HepG2 (cell line): Measurements from ENCODE around the gene THAP5. TPM values are rescaled to one million over a fixed set of nuclear protein-coding genes. Genes with fewer than 3 reads are reported as not detected.

Experiments used
- ATM ChIP-seq: fragments of 450-650 bp; IDR thresholded peaks from 2 replicates; pipeline ENCODE4 v1.7.1; 2017; ENCODE audit warnings: mild to moderate bottlenecking, borderline replicate concordance
- BHLHE40 ChIP-seq: IDR thresholded peaks from 2 replicates; pipeline ENCODE4 v1.6.1; 2011; ENCODE audit warnings: low read length, improper control_type of control experiment
- CBX2 ChIP-seq, 2 experiments: fragments of 200-600 bp in 1 of 2; sonication (generic); formaldehyde crosslinking in 1 of 2; IDR thresholded peaks; 2 replicates each; pipeline versions ENCODE4 v1.7.0 to v1.8.1; 2018 to 2022; ENCODE audit warnings: low read depth in 2 of 2, low read length in 1 of 2, mild to moderate bottlenecking in 1 of 2, missing genetic modification reagents in 1 of 2
- E2F1 ChIP-seq: sonication (generic); formaldehyde crosslinking; IDR thresholded peaks from 2 replicates; pipeline ENCODE4 v1.5.0; 2020; ENCODE audit warnings: missing genetic modification reagents
- EHMT2 ChIP-seq: fragments of 200-600 bp; sonication (generic); IDR thresholded peaks from 2 replicates; pipeline ENCODE4 v1.7.0; 2017; ENCODE audit warnings: antibody characterized with exemption, low read depth, low read length, borderline replicate concordance
- ETV6 ChIP-seq: sonication (generic); formaldehyde crosslinking; conservative IDR thresholded peaks from 2 replicates; pipeline ENCODE4 v1.4.0; 2020; ENCODE audit warnings: missing genetic modification reagents
- HOXA3 ChIP-seq: sonication (generic); formaldehyde crosslinking; IDR thresholded peaks from 2 replicates; pipeline ENCODE4 v1.5.0; 2020; ENCODE audit warnings: missing genetic modification reagents
- KDM3A ChIP-seq: IDR thresholded peaks from 2 replicates; pipeline ENCODE4 v1.6.1; 2018; ENCODE audit warnings: low read depth, missing compliant biosample characterization
- MAF1 ChIP-seq: sonication (generic); formaldehyde crosslinking; IDR thresholded peaks from 2 replicates; pipeline ENCODE4 v1.5.0; 2020; ENCODE audit warnings: missing genetic modification reagents, borderline replicate concordance
- NCOA2 ChIP-seq: sonication (generic); formaldehyde crosslinking; IDR thresholded peaks from 2 replicates; pipeline ENCODE4 v1.8.0; 2022; ENCODE audit warnings: inconsistent platforms
- NFATC3 ChIP-seq: sonication (generic); formaldehyde crosslinking; IDR thresholded peaks from 2 replicates; pipeline ENCODE4 v1.5.1; 2020; ENCODE audit warnings: mild to moderate bottlenecking, missing genetic modification reagents
- RAD21 ChIP-seq: fragments of 450-650 bp; formaldehyde crosslinking; IDR thresholded peaks from 2 replicates; pipeline ENCODE4 v1.5.0; 2020; ENCODE audit warnings: mild to moderate bottlenecking
- RARG ChIP-seq: sonication (generic); formaldehyde crosslinking; IDR thresholded peaks from 2 replicates; pipeline ENCODE4 v1.4.0; 2020; ENCODE audit warnings: low read depth, mild to moderate bottlenecking, missing genetic modification reagents
- RFXAP ChIP-seq: sonication (generic); formaldehyde crosslinking; IDR thresholded peaks from 2 replicates; pipeline ENCODE4 v1.4.0; 2020; ENCODE audit warnings: missing genetic modification reagents, borderline replicate concordance
- RORA ChIP-seq: sonication (generic); formaldehyde crosslinking; IDR thresholded peaks from 2 replicates; pipeline ENCODE4 v1.5.0; 2020; ENCODE audit warnings: mild to moderate bottlenecking, missing genetic modification reagents, moderate library complexity
- SALL2 ChIP-seq: sonication (generic); formaldehyde crosslinking; IDR thresholded peaks from 2 replicates; pipeline ENCODE4 v1.8.1; 2023; ENCODE audit warnings: mild to moderate bottlenecking, missing genetic modification reagents, inconsistent platforms
- SETDB1 ChIP-seq: sonication (generic); formaldehyde crosslinking; IDR thresholded peaks from 2 replicates; pipeline ENCODE4 v1.5.1; 2020; ENCODE audit warnings: missing genetic modification reagents, mild to moderate bottlenecking, borderline replicate concordance
- SMARCE1 ChIP-seq: fragments of 450-650 bp; IDR thresholded peaks from 2 replicates; pipeline ENCODE4 v1.6.1; 2017; ENCODE audit warnings: borderline replicate concordance
- SYNCRIP ChIP-seq: fragments of 200-400 bp; formaldehyde crosslinking; IDR thresholded peaks from 2 replicates; pipeline ENCODE4 v1.6.1; 2018; ENCODE audit warnings: mild to moderate bottlenecking, low read depth, low read length; ENCODE audit not compliant: insufficient read depth
- TARDBP ChIP-seq: sonication (generic); formaldehyde crosslinking; IDR thresholded peaks from 2 replicates; pipeline ENCODE4 v1.8.0; 2022; ENCODE audit warnings: mild to moderate bottlenecking, missing genetic modification reagents
- THYN1 ChIP-seq: sonication (generic); formaldehyde crosslinking; IDR thresholded peaks from 2 replicates; pipeline ENCODE4 v1.8.1; 2023; ENCODE audit warnings: low read depth, mild to moderate bottlenecking, moderate library complexity, missing genetic modification reagents, borderline replicate concordance
- WIZ ChIP-seq: sonication (generic); formaldehyde crosslinking; IDR thresholded peaks from 2 replicates; pipeline ENCODE4 v1.5.1; 2020; ENCODE audit warnings: mild to moderate bottlenecking, missing genetic modification reagents
- ZNF337 ChIP-seq: sonication (generic); formaldehyde crosslinking; IDR thresholded peaks from 2 replicates; pipeline ENCODE4 v1.5.1; 2020; ENCODE audit warnings: missing genetic modification reagents, low read depth, mild to moderate bottlenecking, borderline replicate concordance
- ZNF468 ChIP-seq: sonication (generic); formaldehyde crosslinking; IDR thresholded peaks from 2 replicates; pipeline ENCODE4 v1.8.0; 2022; ENCODE audit warnings: mild to moderate bottlenecking, moderate library complexity, missing genetic modification reagents
- ZNF496 ChIP-seq: sonication (generic); formaldehyde crosslinking; IDR thresholded peaks from 2 replicates; pipeline ENCODE4 v1.8.1; 2023; ENCODE audit warnings: mild to moderate bottlenecking, moderate library complexity, missing genetic modification reagents; ENCODE audit not compliant: insufficient replicate concordance
- ZNF75D ChIP-seq: sonication (generic); formaldehyde crosslinking; IDR thresholded peaks from 2 replicates; pipeline ENCODE4 v1.8.1; 2023; ENCODE audit warnings: missing genetic modification reagents, mild to moderate bottlenecking, borderline replicate concordance
- ZSCAN22 ChIP-seq: sonication (generic); formaldehyde crosslinking; IDR thresholded peaks from 2 replicates; pipeline ENCODE4 v1.4.0; 2020; ENCODE audit warnings: mild to moderate bottlenecking, missing genetic modification reagents
- polyA plus RNA-seq, 8 experiments: library from polyadenylated mRNA; depleted of rRNA in 3 of 8; stranded (reverse) in 7 of 8; unstranded in 1 of 8; fragments of >200 nt; fragmentation: Illumina TruSeq in 4 of 8; extraction: Trizol in 4 of 8; gene quantifications; 2 replicates each; pipeline versions ENCODE4 v1.2.1 to v1.2.3, GENCODE V29; 2011 to 2016; ENCODE audit warnings: low read depth in 4 of 8, missing spikeins in 1 of 8, mixed read lengths in 1 of 8; ENCODE audit not compliant: insufficient read depth in 1 of 8
- total RNA-seq, 5 experiments: library from RNA; depleted of rRNA; stranded (reverse); fragments of >200 nt; fragmentation: Illumina TruSeq; extraction: Trizol; gene quantifications; 2 replicates each; pipeline ENCODE4 v1.2.3, GENCODE V29; 2016; ENCODE audit warnings: low read depth in 1 of 5
- TF ChIP-seq, protein P1 (sequence below): sonication (generic); formaldehyde crosslinking; IDR thresholded peaks from 2 replicates; pipeline ENCODE4 v1.5.1; 2020; ENCODE audit warnings: missing genetic modification reagents, mild to moderate bottlenecking, borderline replicate concordance

Gene THAP5
- total and polyA plus RNA-seq, 2 of the 13 experiments (the other 11 are each of a cell fraction or from before 2014, with no cell fraction given): 3.6 to 11.8 TPM

DNA sequence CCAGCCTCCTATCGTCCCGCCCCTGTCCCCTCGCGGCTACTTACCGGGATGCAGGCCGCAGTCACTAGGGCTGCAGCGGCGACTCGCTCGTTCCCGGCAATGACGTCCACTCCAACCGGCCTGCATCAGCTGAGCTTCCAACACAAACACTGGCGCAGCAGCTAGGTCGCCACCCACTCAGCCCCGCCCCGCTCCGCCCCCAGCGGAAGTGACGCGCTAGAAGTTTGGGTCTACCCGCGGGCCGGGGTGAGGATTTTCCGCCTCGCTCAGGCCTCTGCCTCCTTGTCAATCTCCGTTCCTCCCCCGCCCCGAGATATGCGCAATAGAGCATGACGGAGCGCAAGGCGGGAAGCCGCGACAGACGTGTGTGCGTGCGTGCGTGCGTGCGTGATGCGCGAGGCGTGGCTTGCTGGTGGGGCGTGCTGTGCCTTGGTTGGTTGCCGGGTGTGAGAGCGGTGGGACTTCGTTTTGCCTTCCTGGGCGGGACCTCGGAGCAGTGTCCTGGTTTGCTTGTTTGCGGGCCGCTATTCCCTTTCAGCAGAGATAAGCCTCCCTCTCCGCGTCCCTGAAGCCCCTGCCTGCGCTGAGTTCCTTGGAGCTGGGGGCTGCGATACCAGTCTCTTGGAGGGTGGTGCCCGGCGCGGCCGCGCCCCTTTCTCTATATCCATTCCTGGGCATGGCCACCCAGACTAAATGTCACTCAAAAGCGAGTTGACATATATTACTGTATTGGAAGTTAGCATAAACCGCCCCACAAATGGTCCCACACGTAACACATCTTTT lies 43.3 kb downstream of the THAP5 start, which contains the start of gene PNPLA8 (continued):
- TF ChIP-seq KDM3A (CRISPR knock-in tag): no peak
- TF ChIP-seq SETDB1: no peak
- TF ChIP-seq ETV6 (CRISPR knock-in tag): no peak
- TF ChIP-seq ATM: no peak
- no peak for TF ChIP-seq RORA (CRISPR knock-in tag)
- TF ChIP-seq SYNCRIP: no peak
- no peak for TF ChIP-seq RARG (CRISPR knock-in tag)
- TF ChIP-seq ZNF337 (CRISPR knock-in tag): 0 out of 2 replicates have a peak, but pooled peaks have one; percentile 22
- no peak for TF ChIP-seq ZNF75D (CRISPR knock-in tag)
- peak; percentile 92 for TF ChIP-seq HOXA3 (CRISPR knock-in tag)
- TF ChIP-seq RFXAP (CRISPR knock-in tag): peak; percentile 30; the same call in 1 of the 2 replicates
- TF ChIP-seq, protein P1, sequence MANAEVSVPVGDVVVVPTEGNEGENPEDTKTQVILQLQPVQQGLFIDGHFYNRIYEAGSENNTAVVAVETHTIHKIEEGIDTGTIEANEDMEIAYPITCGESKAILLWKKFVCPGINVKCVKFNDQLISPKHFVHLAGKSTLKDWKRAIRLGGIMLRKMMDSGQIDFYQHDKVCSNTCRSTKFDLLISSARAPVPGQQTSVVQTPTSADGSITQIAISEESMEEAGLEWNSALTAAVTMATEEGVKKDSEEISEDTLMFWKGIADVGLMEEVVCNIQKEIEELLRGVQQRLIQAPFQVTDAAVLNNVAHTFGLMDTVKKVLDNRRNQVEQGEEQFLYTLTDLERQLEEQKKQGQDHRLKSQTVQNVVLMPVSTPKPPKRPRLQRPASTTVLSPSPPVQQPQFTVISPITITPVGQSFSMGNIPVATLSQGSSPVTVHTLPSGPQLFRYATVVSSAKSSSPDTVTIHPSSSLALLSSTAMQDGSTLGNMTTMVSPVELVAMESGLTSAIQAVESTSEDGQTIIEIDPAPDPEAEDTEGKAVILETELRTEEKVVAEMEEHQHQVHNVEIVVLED (CRISPR knock-in tag): peak; percentile 100
- TF ChIP-seq TARDBP (CRISPR knock-in tag): peak; percentile 90
- TF ChIP-seq WIZ: no peak
- no peak for TF ChIP-seq CBX2 (IDR thresholded peaks at IDR 0.05; ENCODE audit: low read depth, low read length)
- TF ChIP-seq CBX2 (CRISPR knock-in tag; IDR thresholded peaks at IDR 0.05; ENCODE audit: low read depth): no peak
- no peak for TF ChIP-seq RAD21 (CRISPR knock-in tag)
- TF ChIP-seq THYN1 (CRISPR knock-in tag): no peak
- TF ChIP-seq MAF1: no peak
- peak; percentile 16; the same call in 1 of the 2 replicates for TF ChIP-seq NCOA2 (CRISPR knock-in tag)
- peak; percentile 92 for TF ChIP-seq E2F1
- no peak for TF ChIP-seq SMARCE1
- TF ChIP-seq ZNF468 (CRISPR knock-in tag): no peak
- TF ChIP-seq SALL2 (CRISPR knock-in tag): peak; percentile 85; the same call in 1 of the 2 replicates
- TF ChIP-seq ZSCAN22 (CRISPR knock-in tag): no peak
- TF ChIP-seq BHLHE40: no peak; the same call in 1 of the 2 replicates
- no peak for TF ChIP-seq NFATC3 (CRISPR knock-in tag)
- peak; percentile 77; the same call in 1 of the 2 replicates for TF ChIP-seq EHMT2
- no peak for TF ChIP-seq ZNF496 (CRISPR knock-in tag)
